GM12878 (cell line): ENCODE data around the gene MAL. TPM values are rescaled to one million over a fixed set of nuclear protein-coding genes. Genes with fewer than 3 reads are reported as not detected.

ENCODE experiments used
- ATAC-seq: fragments of 200-7000 bp; cut with Tn5 transposase; 3 replicates; pipeline ENCODE4 v1.9.1; 2020; ENCODE audit warnings: mild to moderate bottlenecking, moderate library complexity
- BruUV-seq: library from RNA; stranded (reverse); fragments of 400-500 nt; replicated peaks from 2 replicates; lab custom pipeline; 2021; lab: Mats Ljungman, UMichigan
- CTCF ChIA-PET: fragments of 300-600 bp; sonication (Branson Sonifier 250); formaldehyde crosslinking; extraction: SDS; loops from one replicate; lab custom pipeline; 2021; ENCODE audit warnings: inconsistent platforms; lab: Yijun Ruan, JAX
- POLR2A ChIA-PET: fragments of 350-600 bp; formaldehyde crosslinking; extraction: SDS; loops from one replicate; lab custom pipeline; 2021; ENCODE audit warnings: inconsistent platforms; lab: Charles Lee
- RAD21 ChIA-PET: fragments of 300-600 bp; sonication (Branson Sonifier 250); formaldehyde crosslinking; loops from one replicate; lab custom pipeline; 2023; ENCODE audit warnings: antibody characterized with exemption; ENCODE audit not compliant: unreplicated experiment; lab: Charles Lee
- SMC1A ChIA-PET: fragments of 300-600 bp; sonication (Branson Sonifier 250); formaldehyde crosslinking; loops from one replicate; lab custom pipeline; 2023; ENCODE audit not compliant: unreplicated experiment, uncharacterized antibody; lab: Charles Lee
- DNase-seq: peaks from one replicate; pipeline ENCODE4 v3.0.0-alpha.2; 2011; ENCODE audit warnings: low read depth, low spot score
- FAIRE-seq: peaks from 3 replicates; lab custom pipeline; 2011; peaks lifted over from hg19 to GRCh38; lab: Jason Lieb, UNC
- H2AFZ ChIP-seq: 2 replicates; pipeline ENCODE4 v1.6.0; 2011; ENCODE audit warnings: low read depth, low read length, control low read depth; ENCODE audit not compliant: control insufficient read depth
- H3K27ac ChIP-seq: 2 replicates; pipeline ENCODE4 v1.5.1; 2011; ENCODE audit warnings: control low read depth; ENCODE audit not compliant: control insufficient read depth, insufficient read depth
- H3K27me3 ChIP-seq, 2 experiments: replicated peaks in 1 of 2; 2 replicates each; pipeline versions ENCODE4 v1.6.0 to v1.6.1; 2011; ENCODE audit warnings: low read length in 1 of 2; ENCODE audit not compliant: control insufficient read depth in 2 of 2, insufficient read depth in 2 of 2
- H3K36me3 ChIP-seq, 2 experiments: 2 replicates each; pipeline ENCODE4 v1.5.1; 2011; ENCODE audit warnings: low read length in 1 of 2; ENCODE audit not compliant: control insufficient read depth in 2 of 2, insufficient read depth in 2 of 2
- H3K4me1 ChIP-seq: 2 replicates; pipeline ENCODE4 v1.6.1; 2011; ENCODE audit warnings: mild to moderate bottlenecking, low read length, moderate library complexity, mixed read lengths; ENCODE audit not compliant: control insufficient read depth, insufficient read depth
- H3K4me2 ChIP-seq: 2 replicates; pipeline ENCODE4 v1.6.0; 2011; ENCODE audit warnings: control low read depth; ENCODE audit not compliant: control insufficient read depth, insufficient read depth
- H3K4me3 ChIP-seq: fragments of 200-600 bp; sonication (generic); 2 replicates; pipeline ENCODE4 v1.5.1; 2016
- H3K79me2 ChIP-seq: 2 replicates; pipeline ENCODE4 v1.6.0; 2011; ENCODE audit warnings: low read length; ENCODE audit not compliant: control insufficient read depth, insufficient read depth
- H3K9ac ChIP-seq: 2 replicates; pipeline ENCODE4 v1.8.0; 2011; ENCODE audit warnings: low read length, control low read depth, mixed read lengths; ENCODE audit not compliant: control insufficient read depth, insufficient read depth
- H3K9me3 ChIP-seq: replicated peaks from 3 replicates; pipeline ENCODE4 v1.5.1; 2011; ENCODE audit warnings: mild to moderate bottlenecking, low read length; ENCODE audit not compliant: control insufficient read depth, insufficient read depth
- H4K20me1 ChIP-seq: 2 replicates; pipeline ENCODE4 v1.6.0; 2011; ENCODE audit not compliant: control insufficient read depth, insufficient read depth
- ATF7 ChIP-seq: fragments of 450-650 bp; IDR thresholded peaks from 2 replicates; pipeline ENCODE4 v1.6.1; 2016; ENCODE audit warnings: low read depth, mild to moderate bottlenecking
- CBX5 ChIP-seq: sonication (generic); IDR thresholded peaks from 2 replicates; pipeline ENCODE4 v1.6.1; 2016; ENCODE audit warnings: low read depth, moderate library complexity, mild to moderate bottlenecking, inconsistent platforms
- CREB1 ChIP-seq: IDR thresholded peaks from 2 replicates; pipeline ENCODE4 v1.6.1; 2012; ENCODE audit warnings: low read depth, mild to moderate bottlenecking, inconsistent platforms
- EED ChIP-seq: sonication (generic); IDR thresholded peaks from 2 replicates; pipeline ENCODE4 v1.6.1; 2016; ENCODE audit warnings: antibody characterized with exemption, low read depth
- EP300 ChIP-seq, 2 experiments: fragments of 150-350 bp in 1 of 2; IDR thresholded peaks; 2 replicates each; pipeline ENCODE4 v1.6.1; 2011 to 2012; ENCODE audit warnings: low read depth in 2 of 2, low read length in 2 of 2, borderline replicate concordance in 1 of 2, improper control_type of control experiment in 1 of 2, inconsistent platforms in 1 of 2; ENCODE audit not compliant: control insufficient read depth in 1 of 2
- IKZF1 ChIP-seq: fragments of 450-650 bp; conservative IDR thresholded peaks from 2 replicates; pipeline ENCODE4 v1.6.1; 2017; ENCODE audit warnings: antibody characterized with exemption, mild to moderate bottlenecking
- MTA2 ChIP-seq: fragments of 450-650 bp; IDR thresholded peaks from 2 replicates; pipeline ENCODE4 v1.6.1; 2016; ENCODE audit warnings: low read depth, mild to moderate bottlenecking, moderate library complexity
- NFIC ChIP-seq: IDR thresholded peaks from 2 replicates; pipeline ENCODE4 v1.6.1; 2012; ENCODE audit warnings: low read depth, mild to moderate bottlenecking, inconsistent platforms, low read length, moderate library complexity
- NR2C2 ChIP-seq: IDR thresholded peaks from 2 replicates; pipeline ENCODE4 v1.6.1; 2011; ENCODE audit warnings: borderline replicate concordance, low read depth; ENCODE audit not compliant: control insufficient read depth, insufficient read length
- PAX8 ChIP-seq: fragments of 450-650 bp; IDR thresholded peaks from 2 replicates; pipeline ENCODE4 v1.6.1; 2017; ENCODE audit warnings: mild to moderate bottlenecking, moderate library complexity
- RAD21 ChIP-seq: IDR thresholded peaks from 2 replicates; pipeline ENCODE4 v1.6.1; 2011; ENCODE audit warnings: mild to moderate bottlenecking, low read depth, low read length, moderate library complexity; ENCODE audit not compliant: insufficient read depth
- RUNX3 ChIP-seq: IDR thresholded peaks from 2 replicates; pipeline ENCODE4 v1.6.1; 2012; ENCODE audit warnings: low read length, inconsistent platforms
- SMARCA5 ChIP-seq: fragments of 450-650 bp; IDR thresholded peaks from 2 replicates; pipeline ENCODE4 v1.6.1; 2017; ENCODE audit warnings: mild to moderate bottlenecking
- SREBF2 ChIP-seq: IDR thresholded peaks from 2 replicates; pipeline ENCODE4 v1.6.1; 2012; ENCODE audit warnings: mild to moderate bottlenecking, low read length
- TCF3 ChIP-seq: IDR thresholded peaks from 2 replicates; pipeline ENCODE4 v1.6.1; 2012; ENCODE audit warnings: low read depth, mild to moderate bottlenecking, low read length, borderline replicate concordance; ENCODE audit not compliant: insufficient read depth
- WRNIP1 ChIP-seq: IDR thresholded peaks from 2 replicates; pipeline ENCODE4 v1.6.1; 2011; ENCODE audit warnings: low read depth, low read length, improper control_type of control experiment, borderline replicate concordance
- WGBS: methylation state at CpG from one replicate; pipeline ENCODE4 v1.1.6; 2016; ENCODE audit warnings: low lambda C conversion rate; ENCODE audit not compliant: insufficient replicate concordance, insufficient coverage; ENCODE audit errors: missing lambda C conversion rate; 5-methylcytosine and 5-hydroxymethylcytosine counted together
- in situ Hi-C: fragments of 300-500 bp; cut with MboI; formaldehyde crosslinking; loops from 9 replicates; pipeline ENCODE4 v1.14.3; 2018; ENCODE audit warnings: mixed read lengths
- intact Hi-C: fragments of 100-400 bp; cut with micrococcal nuclease; formaldehyde crosslinking; loops from one replicate; pipeline ENCODE4 v1.14.2; 2022; ENCODE audit not compliant: unreplicated experiment
- polyA plus RNA-seq, 11 experiments: library from polyadenylated mRNA; depleted of rRNA in 4 of 11; unstranded in 6 of 11; stranded (reverse) in 5 of 11; fragments of >200 nt; fragmentation: Nextera tagmentation in 4 of 11; fragmentation: Illumina TruSeq in 1 of 11; extraction: Ambion mirVana in 4 of 11; extraction: Trizol in 1 of 11; gene quantifications; 1 replicate in 1 of 11; 2 replicates in 10 of 11; pipeline versions ENCODE4 v1.2.1 to v1.2.3, GENCODE V29; 2011 to 2016; ENCODE audit warnings: inconsistent platforms in 2 of 11, missing spikeins in 2 of 11, low read depth in 1 of 11
- total RNA-seq, 4 experiments: library from RNA; depleted of rRNA in 3 of 4; stranded (reverse); fragments of >200 nt in 3 of 4; fragmentation: Illumina TruSeq in 1 of 4; extraction: Trizol in 1 of 4; gene quantifications; 2 replicates each; pipeline versions ENCODE4 v1.2.1 to v1.2.3, GENCODE V29; 2013 to 2021
- TF ChIP-seq, protein P1 (sequence below): fragments of 450-650 bp; IDR thresholded peaks from 2 replicates; pipeline ENCODE4 v1.6.1; 2016; ENCODE audit warnings: mild to moderate bottlenecking
- TF ChIP-seq, protein P2 (sequence below): fragments of 450-650 bp; IDR thresholded peaks from 2 replicates; pipeline ENCODE4 v1.6.1; 2017; ENCODE audit warnings: low read depth, mild to moderate bottlenecking, moderate library complexity
- TF ChIP-seq, protein P3 (sequence below): IDR thresholded peaks from 2 replicates; pipeline ENCODE4 v1.6.1; 2012; ENCODE audit warnings: low read length, inconsistent platforms

MAL gene
- total and polyA plus RNA-seq, 10 of the 15 experiments (the other 5 are each of a cell fraction or from before 2014, with no cell fraction given): 1.3 to 4.5 (median 1.7) TPM

DNA sequence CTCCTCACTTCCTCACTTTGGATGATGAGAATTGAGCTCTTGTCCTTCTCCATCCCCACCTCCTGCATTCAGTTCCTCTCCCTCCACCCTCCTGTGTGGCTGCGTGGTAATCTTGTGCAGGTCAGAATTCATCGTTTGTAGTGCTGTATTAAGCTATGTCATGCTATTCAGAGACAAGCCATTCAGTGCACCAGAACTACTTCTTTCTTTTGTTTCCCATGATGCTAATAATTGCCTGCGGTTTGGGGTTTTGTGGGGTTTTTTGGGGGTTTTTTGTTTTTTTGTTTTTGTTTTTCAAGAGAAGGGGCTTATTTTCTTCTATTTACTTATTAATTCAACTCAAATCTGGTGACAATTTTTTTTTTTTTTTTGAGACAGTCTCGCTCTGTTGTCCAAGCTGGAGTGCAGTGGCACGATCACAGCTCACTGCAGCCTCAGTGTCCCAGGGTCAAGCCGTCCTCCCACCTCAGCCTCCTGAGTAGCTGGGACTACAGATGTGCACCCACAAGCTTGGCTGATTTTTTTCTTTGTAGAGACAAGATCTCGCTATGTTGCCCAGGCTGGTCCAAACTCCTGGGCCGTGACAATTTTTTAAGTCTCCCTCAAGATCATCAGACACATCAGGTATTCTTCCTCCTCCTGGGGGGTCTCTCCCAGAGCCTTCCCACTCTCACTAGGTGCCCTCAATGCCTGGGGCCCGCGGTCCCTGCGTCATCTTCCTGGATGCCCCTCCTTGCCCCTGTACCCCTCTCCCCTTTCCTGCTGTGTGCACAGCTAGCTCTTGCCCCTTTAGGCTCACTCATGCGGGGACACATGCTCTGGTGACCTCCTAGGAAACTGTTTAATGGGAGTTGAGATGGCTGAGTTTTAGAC lies 37.8 kb downstream of the MAL start:
- ChIA-PET POLR2A (interaction anchor here (0.6 to 3.6 kb wide), 11 partner anchors 9 to 190 kb away, joined by 3 to 20 read pairs (median 5); partner anchors contain the start of gene MAL), CTCF (interaction anchor here (0.9 to 9.1 kb wide), 10 partner anchors 10 to 56 kb away, joined by 3 to 154 read pairs (median 6); no protein-coding TSS in a partner anchor), RAD21 (interaction anchor here (1.2 to 3.1 kb wide), 8 partner anchors 9 to 40 kb away, joined by 5 to 40 read pairs (median 6); no protein-coding TSS in a partner anchor), SMC1A (interaction anchor here (0.6 to 4.5 kb wide), 14 partner anchors 10 to 77 kb away, joined by 3 to 44 read pairs (median 8); no protein-coding TSS in a partner anchor)
- in situ Hi-C loops: no loop called here
- ATAC-seq (peak; percentile 95), DNase-seq (peak; percentile 84), FAIRE-seq (peak; percentile 92)
- H3K4me2 ChIP-seq: peak overlapping the region; percentile 62
- H3K9ac ChIP-seq: peak overlapping the region; percentile 48; the same call in 1 of the 2 replicates
- no peaks in the 10 kb centered on the region for H3K36me3 ChIP-seq
- H3K4me3 ChIP-seq: no peak overlapping the region
- intact Hi-C loops: no loop called here
- WGBS: 33% methylated on average over 12 of the region's 12 CpGs
- H2AFZ ChIP-seq: peak overlapping the region; percentile 61
- no peaks in the 10 kb centered on the region for H4K20me1 ChIP-seq
- peak overlapping the region; percentile 84 for H3K27ac ChIP-seq
- BruUV-seq: no TSS peak
- no peaks in the 10 kb centered on the region for H3K79me2 ChIP-seq
- no peaks in the 10 kb centered on the region for H3K27me3 ChIP-seq
- no peaks in the 10 kb centered on the region for H3K9me3 ChIP-seq
- H3K4me1 ChIP-seq: peaks cover 27% of the 10 kb centered on the region
- no peak for TF ChIP-seq TCF3
- no peak for TF ChIP-seq WRNIP1
- TF ChIP-seq PAX8: no peak
- peak; percentile 87 for TF ChIP-seq MTA2
- peak; percentile 87 for TF ChIP-seq ATF7
- peak; percentile 84 for TF ChIP-seq NFIC
- TF ChIP-seq EED: peak; percentile 34
- peak; percentile 51; the same call in 1 of the 2 replicates for TF ChIP-seq SMARCA5
- TF ChIP-seq CREB1: peak; percentile 41; the same call in 1 of the 2 replicates
- TF ChIP-seq, protein P1, sequence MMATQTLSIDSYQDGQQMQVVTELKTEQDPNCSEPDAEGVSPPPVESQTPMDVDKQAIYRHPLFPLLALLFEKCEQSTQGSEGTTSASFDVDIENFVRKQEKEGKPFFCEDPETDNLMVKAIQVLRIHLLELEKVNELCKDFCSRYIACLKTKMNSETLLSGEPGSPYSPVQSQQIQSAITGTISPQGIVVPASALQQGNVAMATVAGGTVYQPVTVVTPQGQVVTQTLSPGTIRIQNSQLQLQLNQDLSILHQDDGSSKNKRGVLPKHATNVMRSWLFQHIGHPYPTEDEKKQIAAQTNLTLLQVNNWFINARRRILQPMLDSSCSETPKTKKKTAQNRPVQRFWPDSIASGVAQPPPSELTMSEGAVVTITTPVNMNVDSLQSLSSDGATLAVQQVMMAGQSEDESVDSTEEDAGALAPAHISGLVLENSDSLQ: peak; percentile 31; the same call in 1 of the 2 replicates
- TF ChIP-seq, protein P2, sequence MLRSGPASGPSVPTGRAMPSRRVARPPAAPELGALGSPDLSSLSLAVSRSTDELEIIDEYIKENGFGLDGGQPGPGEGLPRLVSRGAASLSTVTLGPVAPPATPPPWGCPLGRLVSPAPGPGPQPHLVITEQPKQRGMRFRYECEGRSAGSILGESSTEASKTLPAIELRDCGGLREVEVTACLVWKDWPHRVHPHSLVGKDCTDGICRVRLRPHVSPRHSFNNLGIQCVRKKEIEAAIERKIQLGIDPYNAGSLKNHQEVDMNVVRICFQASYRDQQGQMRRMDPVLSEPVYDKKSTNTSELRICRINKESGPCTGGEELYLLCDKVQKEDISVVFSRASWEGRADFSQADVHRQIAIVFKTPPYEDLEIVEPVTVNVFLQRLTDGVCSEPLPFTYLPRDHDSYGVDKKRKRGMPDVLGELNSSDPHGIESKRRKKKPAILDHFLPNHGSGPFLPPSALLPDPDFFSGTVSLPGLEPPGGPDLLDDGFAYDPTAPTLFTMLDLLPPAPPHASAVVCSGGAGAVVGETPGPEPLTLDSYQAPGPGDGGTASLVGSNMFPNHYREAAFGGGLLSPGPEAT: peak; percentile 99
- TF ChIP-seq IKZF1: 0 out of 2 replicates have a peak, but pooled peaks have one; percentile 49
- TF ChIP-seq RAD21: 0 out of 2 replicates have a peak, but pooled peaks have one; percentile 3
- no peak for TF ChIP-seq NR2C2
- peak; percentile 9 to 54; a peak in 1 of 4 replicates for TF ChIP-seq EP300 (IDR thresholded peaks at IDR 0.05; ENCODE audit: borderline replicate concordance in 1 of 2, control insufficient read depth in 1 of 2, low read depth in 2 of 2, low read length in 2 of 2)
- TF ChIP-seq SREBF2: no peak
- no peak for TF ChIP-seq CBX5
- TF ChIP-seq RUNX3: peak; percentile 95
- TF ChIP-seq, protein P3, sequence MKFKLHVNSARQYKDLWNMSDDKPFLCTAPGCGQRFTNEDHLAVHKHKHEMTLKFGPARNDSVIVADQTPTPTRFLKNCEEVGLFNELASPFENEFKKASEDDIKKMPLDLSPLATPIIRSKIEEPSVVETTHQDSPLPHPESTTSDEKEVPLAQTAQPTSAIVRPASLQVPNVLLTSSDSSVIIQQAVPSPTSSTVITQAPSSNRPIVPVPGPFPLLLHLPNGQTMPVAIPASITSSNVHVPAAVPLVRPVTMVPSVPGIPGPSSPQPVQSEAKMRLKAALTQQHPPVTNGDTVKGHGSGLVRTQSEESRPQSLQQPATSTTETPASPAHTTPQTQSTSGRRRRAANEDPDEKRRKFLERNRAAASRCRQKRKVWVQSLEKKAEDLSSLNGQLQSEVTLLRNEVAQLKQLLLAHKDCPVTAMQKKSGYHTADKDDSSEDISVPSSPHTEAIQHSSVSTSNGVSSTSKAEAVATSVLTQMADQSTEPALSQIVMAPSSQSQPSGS: peak; percentile 78
